HCT116 (cell line): Measurements from ENCODE around the gene PCCB. TPM values are rescaled to one million over a fixed set of nuclear protein-coding genes. Genes with fewer than 3 reads are reported as not detected.

Experiments used
- ATAC-seq: fragments of 200-7000 bp; cut with Tn5 transposase; 2 replicates; pipeline ENCODE4 v1.9.1; 2020; ENCODE audit warnings: mild to moderate bottlenecking, moderate library complexity
- BruUV-seq: library from RNA; stranded (reverse); fragments of 400-500 nt; replicated peaks from 2 replicates; lab custom pipeline; 2021; lab: Mats Ljungman, UMichigan
- CTCF ChIA-PET: fragments of 300-600 bp; sonication (Branson Sonifier 250); formaldehyde crosslinking; loops from one replicate; lab custom pipeline; 2021; ENCODE audit warnings: antibody characterized with exemption; lab: Charles Lee
- POLR2A ChIA-PET: fragments of 300-600, 350-600 bp; sonication (Branson Sonifier 250); formaldehyde crosslinking; loops from one replicate; lab custom pipeline; 2021; ENCODE audit warnings: antibody characterized with exemption; lab: Charles Lee
- RAD21 ChIA-PET, 2 experiments: fragments of 300-600 bp; sonication (Branson Sonifier 250); formaldehyde crosslinking; loops; one replicate each; lab custom pipeline; 2023; ENCODE audit warnings: low total read pairs in 2 of 2; ENCODE audit not compliant: uncharacterized antibody in 2 of 2, unreplicated experiment in 2 of 2, low non-redundant PET in 1 of 2; lab: Charles Lee
- DNase-seq: peaks from one replicate; pipeline ENCODE4 v3.0.0-alpha.2; 2010; ENCODE audit warnings: low read depth, low spot score
- H2AFZ ChIP-seq: fragments of 200-600 bp; shearing (Covaris generic), sonication (generic); 2 replicates; pipeline ENCODE4 v1.6.1; 2017; ENCODE audit warnings: low read depth, mixed run types, mixed read lengths, antibody characterized with exemption, low read length; ENCODE audit not compliant: poor library complexity, severe bottlenecking
- H3K27ac ChIP-seq: 2 replicates; pipeline ENCODE4 v1.5.1; 2012; ENCODE audit warnings: low read depth, low read length
- H3K27me3 ChIP-seq: fragments of 200-600 bp; sonication (generic); 2 replicates; pipeline ENCODE4 v1.6.1; 2016; ENCODE audit warnings: mixed run types, low read length, mixed read lengths; ENCODE audit not compliant: insufficient read depth
- H3K36me3 ChIP-seq, 2 experiments: fragments of 200-500 bp in 1 of 2; fragments of 200-600 bp in 1 of 2; sonication (Bioruptor generic) in 1 of 2; sonication (generic) in 1 of 2; 2 replicates each; pipeline versions ENCODE4 v1.5.1 to v1.6.1; 2014 to 2016; ENCODE audit warnings: low read length in 2 of 2, inconsistent platforms in 1 of 2, mixed read lengths in 1 of 2, mixed run types in 1 of 2; ENCODE audit not compliant: insufficient read depth in 2 of 2, control insufficient read depth in 1 of 2
- H3K4me1 ChIP-seq, 2 experiments: fragments of 200-600 bp in 1 of 2; sonication (generic) in 1 of 2; 2 replicates each; pipeline versions ENCODE4 v1.5.1 to v1.6.1; 2012 to 2017; ENCODE audit warnings: low read length in 2 of 2, inconsistent platforms in 1 of 2, mild to moderate bottlenecking in 1 of 2, mixed read lengths in 1 of 2, mixed run types in 1 of 2, moderate library complexity in 1 of 2; ENCODE audit not compliant: insufficient read depth in 2 of 2, control insufficient read depth in 1 of 2
- H3K4me2 ChIP-seq: fragments of 200-600 bp; sonication (generic); 2 replicates; pipeline ENCODE4 v1.6.1; 2017; ENCODE audit warnings: mixed run types, low read length, mixed read lengths
- H3K4me3 ChIP-seq, 2 experiments: fragments of 200-600 bp in 1 of 2; sonication (generic) in 1 of 2; replicated peaks in 1 of 2; 2 replicates each; pipeline ENCODE4 v1.5.1; 2011 to 2016; ENCODE audit warnings: low read length in 2 of 2, control low read depth in 1 of 2, low read depth in 1 of 2, mild to moderate bottlenecking in 1 of 2, mixed read lengths in 1 of 2, mixed run types in 1 of 2
- H3K79me2 ChIP-seq: fragments of 200-600 bp; sonication (generic); 2 replicates; pipeline ENCODE4 v1.6.1; 2017; ENCODE audit warnings: mild to moderate bottlenecking, mixed run types, low read length, moderate library complexity, mixed read lengths; ENCODE audit not compliant: insufficient read depth
- H3K9ac ChIP-seq: fragments of 200-600 bp; sonication (generic); 2 replicates; pipeline ENCODE4 v1.6.1; 2016; ENCODE audit warnings: low read length, mixed read lengths
- H3K9me2 ChIP-seq: fragments of 200-600 bp; sonication (generic), shearing (Covaris generic); 2 replicates; pipeline ENCODE4 v1.6.1; 2017; ENCODE audit warnings: mixed run types, mild to moderate bottlenecking, moderate library complexity; ENCODE audit not compliant: insufficient read depth
- H3K9me3 ChIP-seq, 2 experiments: fragments of 200-500 bp in 1 of 2; fragments of 200-600 bp in 1 of 2; sonication (Bioruptor generic) in 1 of 2; sonication (generic) in 1 of 2; 2 replicates each; pipeline ENCODE4 v1.6.1; 2014 to 2017; ENCODE audit warnings: low read length in 2 of 2, mixed read lengths in 2 of 2, inconsistent platforms in 1 of 2, low read depth in 1 of 2, mild to moderate bottlenecking in 1 of 2, mixed run types in 1 of 2, moderate library complexity in 1 of 2; ENCODE audit not compliant: control insufficient read depth in 1 of 2, insufficient read depth in 1 of 2
- H4K20me1 ChIP-seq: fragments of 200-600 bp; sonication (generic), shearing (Covaris generic); 2 replicates; pipeline ENCODE4 v1.6.1; 2017; ENCODE audit warnings: mixed run types, mild to moderate bottlenecking, moderate library complexity; ENCODE audit not compliant: insufficient read depth
- CEBPB ChIP-seq: IDR thresholded peaks from 2 replicates; pipeline ENCODE4 v1.6.1; 2012; ENCODE audit warnings: low read depth
- EGR1 ChIP-seq: IDR thresholded peaks from 2 replicates; pipeline ENCODE4 v1.6.1; 2012; ENCODE audit warnings: low read depth
- ELF1 ChIP-seq: IDR thresholded peaks from 2 replicates; pipeline ENCODE4 v1.6.1; 2012; ENCODE audit warnings: low read depth, borderline replicate concordance
- EZH2 ChIP-seq: fragments of 200-600 bp; sonication (generic); IDR thresholded peaks from 2 replicates; pipeline ENCODE4 v1.6.1; 2017; ENCODE audit warnings: antibody characterized with exemption, mixed run types
- EZH2phosphoT487 ChIP-seq: fragments of 200-600 bp; IDR thresholded peaks from 2 replicates; pipeline ENCODE4 v1.6.1; 2018; ENCODE audit warnings: antibody characterized with exemption, borderline replicate concordance
- FOSL1 ChIP-seq: IDR thresholded peaks from 2 replicates; pipeline ENCODE4 v1.6.1; 2012; ENCODE audit warnings: low read depth
- JUND ChIP-seq: IDR thresholded peaks from 2 replicates; pipeline ENCODE4 v1.6.1; 2012
- POLR2A ChIP-seq: IDR thresholded peaks from 2 replicates; pipeline ENCODE4 v1.7.0; 2011; ENCODE audit warnings: borderline replicate concordance; ENCODE audit not compliant: insufficient read depth, insufficient read length; ENCODE audit errors: extremely low read depth
- RAD21 ChIP-seq: IDR thresholded peaks from 2 replicates; pipeline ENCODE4 v1.6.1; 2012; ENCODE audit warnings: low read depth, mild to moderate bottlenecking
- SIN3A ChIP-seq: IDR thresholded peaks from 2 replicates; pipeline ENCODE4 v1.6.1; 2012; ENCODE audit warnings: low read depth
- SRF ChIP-seq: IDR thresholded peaks from 2 replicates; pipeline ENCODE4 v1.6.1; 2012; ENCODE audit warnings: low read depth
- TCF7L2 ChIP-seq: IDR thresholded peaks from 2 replicates; pipeline ENCODE4 v1.7.0; 2011; ENCODE audit warnings: borderline replicate concordance, inconsistent platforms; ENCODE audit not compliant: insufficient read depth, insufficient read length; ENCODE audit errors: extremely low read depth
- YY1 ChIP-seq: IDR thresholded peaks from 2 replicates; pipeline ENCODE4 v1.6.1; 2011; ENCODE audit warnings: low read length, low read depth, moderate library complexity, mild to moderate bottlenecking; ENCODE audit not compliant: insufficient replicate concordance; ENCODE audit errors: extremely low read depth
- ZFX ChIP-seq: fragments of 450-650 bp; IDR thresholded peaks from 2 replicates; pipeline ENCODE4 v1.6.1; 2017
- ZNF274 ChIP-seq: fragments of 200-500 bp; sonication (Bioruptor generic); IDR thresholded peaks from 2 replicates; pipeline ENCODE4 v1.6.1; 2014; ENCODE audit warnings: mild to moderate bottlenecking, low read depth, low read length, inconsistent platforms
- intact Hi-C: fragments of 100-400 bp; cut with micrococcal nuclease; formaldehyde crosslinking; loops from 2 replicates; pipeline ENCODE4 v1.10.0; 2022
- total RNA-seq: library from RNA; stranded (reverse); gene quantifications from one replicate; pipeline ENCODE4 v1.2.1, GENCODE V29; 2021; ENCODE audit not compliant: unreplicated experiment
- TF ChIP-seq, protein P1 (sequence below): IDR thresholded peaks from 2 replicates; pipeline ENCODE4 v1.6.1; 2012; ENCODE audit warnings: low read depth
- TF ChIP-seq, protein P2 (sequence below): IDR thresholded peaks from 2 replicates; pipeline ENCODE4 v1.6.1; 2012
- TF ChIP-seq, protein P3 (sequence below), 3 experiments: fragments of 200-600 bp in 1 of 3; sonication (generic) in 1 of 3; IDR thresholded peaks in 2 of 3; conservative IDR thresholded peaks in 1 of 3; 2 replicates each; pipeline ENCODE4 v1.5.1; 2012 to 2017; ENCODE audit warnings: low read depth in 2 of 3, low read length in 2 of 3, antibody characterized with exemption in 1 of 3, borderline replicate concordance in 1 of 3, control low read depth in 1 of 3, mild to moderate bottlenecking in 1 of 3, mixed read lengths in 1 of 3, mixed run types in 1 of 3, moderate library complexity in 1 of 3; ENCODE audit not compliant: insufficient read depth in 1 of 3
- TF ChIP-seq, protein P4 (sequence below): IDR thresholded peaks from 2 replicates; pipeline ENCODE4 v1.6.1; 2011; ENCODE audit warnings: mild to moderate bottlenecking, low read length, moderate library complexity; ENCODE audit not compliant: insufficient replicate concordance; ENCODE audit errors: extremely low read depth
- TF ChIP-seq, protein P5 (sequence below): IDR thresholded peaks from 2 replicates; pipeline ENCODE4 v1.6.1; 2012

Gene PCCB
- total RNA-seq, 1 experiment from 2014 or later, result 48.9 TPM

DNA sequence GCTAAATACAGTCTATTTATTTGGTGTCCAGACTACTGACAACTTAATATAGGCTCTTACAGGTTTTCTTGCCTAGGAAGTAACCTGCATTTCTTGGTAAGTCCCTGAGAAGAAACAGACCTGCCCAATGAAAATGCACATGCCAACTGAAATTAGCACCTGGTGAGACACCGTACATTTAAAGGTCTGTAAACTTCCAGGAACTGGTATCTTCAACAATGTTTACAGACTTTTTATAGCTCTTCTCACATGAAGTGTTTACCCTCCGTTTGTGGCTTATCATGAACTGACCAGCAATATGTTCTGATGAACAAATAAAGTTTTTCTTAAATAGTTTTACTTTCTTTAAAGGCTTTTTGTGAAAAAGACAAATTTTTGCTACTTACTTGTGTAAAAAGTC is 93.3 kb downstream of the PCCB start:
- Histone ChIP-seq H2AFZ (no peak overlapping the region), H3K4me1 (peaks cover 0 to 10% of the 10 kb centered on the region in 2 experiments; a peak in 2 of 4 replicates), H4K20me1 (no peaks in the 10 kb centered on the region), H3K4me2 (no peak overlapping the region), H3K27me3 (no peaks in the 10 kb centered on the region), H3K9ac (no peak overlapping the region), H3K79me2 (no peaks in the 10 kb centered on the region), H3K36me3 (peaks cover 0 to 3% of the 10 kb centered on the region in 2 experiments; a peak in 1 of 4 replicates), H3K9me2 (no peaks in the 10 kb centered on the region), H3K4me3 (no peak overlapping the region), H3K27ac (no peak overlapping the region), H3K9me3 (no peaks in the 10 kb centered on the region)
- ChIA-PET CTCF (no interaction called here), POLR2A (no interaction called here), RAD21 (no interaction called here)
- BruUV-seq, result no TSS peak
- DNase-seq (no peak), ATAC-seq (no peak)
- intact Hi-C loops, result no loop called here
- TF ChIP-seq TCF7L2, result no peak
- no peak for TF ChIP-seq SIN3A
- no peak for TF ChIP-seq YY1
- TF ChIP-seq ZFX, result no peak
- no peak for TF ChIP-seq JUND
- TF ChIP-seq EZH2phosphoT487, result no peak
- TF ChIP-seq ELF1, result no peak
- TF ChIP-seq EZH2, result no peak
- TF ChIP-seq FOSL1, result no peak
- TF ChIP-seq, protein P1, sequence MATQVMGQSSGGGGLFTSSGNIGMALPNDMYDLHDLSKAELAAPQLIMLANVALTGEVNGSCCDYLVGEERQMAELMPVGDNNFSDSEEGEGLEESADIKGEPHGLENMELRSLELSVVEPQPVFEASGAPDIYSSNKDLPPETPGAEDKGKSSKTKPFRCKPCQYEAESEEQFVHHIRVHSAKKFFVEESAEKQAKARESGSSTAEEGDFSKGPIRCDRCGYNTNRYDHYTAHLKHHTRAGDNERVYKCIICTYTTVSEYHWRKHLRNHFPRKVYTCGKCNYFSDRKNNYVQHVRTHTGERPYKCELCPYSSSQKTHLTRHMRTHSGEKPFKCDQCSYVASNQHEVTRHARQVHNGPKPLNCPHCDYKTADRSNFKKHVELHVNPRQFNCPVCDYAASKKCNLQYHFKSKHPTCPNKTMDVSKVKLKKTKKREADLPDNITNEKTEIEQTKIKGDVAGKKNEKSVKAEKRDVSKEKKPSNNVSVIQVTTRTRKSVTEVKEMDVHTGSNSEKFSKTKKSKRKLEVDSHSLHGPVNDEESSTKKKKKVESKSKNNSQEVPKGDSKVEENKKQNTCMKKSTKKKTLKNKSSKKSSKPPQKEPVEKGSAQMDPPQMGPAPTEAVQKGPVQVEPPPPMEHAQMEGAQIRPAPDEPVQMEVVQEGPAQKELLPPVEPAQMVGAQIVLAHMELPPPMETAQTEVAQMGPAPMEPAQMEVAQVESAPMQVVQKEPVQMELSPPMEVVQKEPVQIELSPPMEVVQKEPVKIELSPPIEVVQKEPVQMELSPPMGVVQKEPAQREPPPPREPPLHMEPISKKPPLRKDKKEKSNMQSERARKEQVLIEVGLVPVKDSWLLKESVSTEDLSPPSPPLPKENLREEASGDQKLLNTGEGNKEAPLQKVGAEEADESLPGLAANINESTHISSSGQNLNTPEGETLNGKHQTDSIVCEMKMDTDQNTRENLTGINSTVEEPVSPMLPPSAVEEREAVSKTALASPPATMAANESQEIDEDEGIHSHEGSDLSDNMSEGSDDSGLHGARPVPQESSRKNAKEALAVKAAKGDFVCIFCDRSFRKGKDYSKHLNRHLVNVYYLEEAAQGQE, result no peak
- no peak for TF ChIP-seq CEBPB
- no peak for TF ChIP-seq ZNF274
- TF ChIP-seq, protein P2, sequence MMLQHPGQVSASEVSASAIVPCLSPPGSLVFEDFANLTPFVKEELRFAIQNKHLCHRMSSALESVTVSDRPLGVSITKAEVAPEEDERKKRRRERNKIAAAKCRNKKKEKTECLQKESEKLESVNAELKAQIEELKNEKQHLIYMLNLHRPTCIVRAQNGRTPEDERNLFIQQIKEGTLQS, result no peak
- no peak for TF ChIP-seq RAD21
- TF ChIP-seq, protein P3, sequence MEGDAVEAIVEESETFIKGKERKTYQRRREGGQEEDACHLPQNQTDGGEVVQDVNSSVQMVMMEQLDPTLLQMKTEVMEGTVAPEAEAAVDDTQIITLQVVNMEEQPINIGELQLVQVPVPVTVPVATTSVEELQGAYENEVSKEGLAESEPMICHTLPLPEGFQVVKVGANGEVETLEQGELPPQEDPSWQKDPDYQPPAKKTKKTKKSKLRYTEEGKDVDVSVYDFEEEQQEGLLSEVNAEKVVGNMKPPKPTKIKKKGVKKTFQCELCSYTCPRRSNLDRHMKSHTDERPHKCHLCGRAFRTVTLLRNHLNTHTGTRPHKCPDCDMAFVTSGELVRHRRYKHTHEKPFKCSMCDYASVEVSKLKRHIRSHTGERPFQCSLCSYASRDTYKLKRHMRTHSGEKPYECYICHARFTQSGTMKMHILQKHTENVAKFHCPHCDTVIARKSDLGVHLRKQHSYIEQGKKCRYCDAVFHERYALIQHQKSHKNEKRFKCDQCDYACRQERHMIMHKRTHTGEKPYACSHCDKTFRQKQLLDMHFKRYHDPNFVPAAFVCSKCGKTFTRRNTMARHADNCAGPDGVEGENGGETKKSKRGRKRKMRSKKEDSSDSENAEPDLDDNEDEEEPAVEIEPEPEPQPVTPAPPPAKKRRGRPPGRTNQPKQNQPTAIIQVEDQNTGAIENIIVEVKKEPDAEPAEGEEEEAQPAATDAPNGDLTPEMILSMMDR (IDR thresholded peaks at IDR 0.05 in 2 of 3, conservative IDR thresholded peaks at IDR 0.05 in 1 of 3; ENCODE audit: borderline replicate concordance in 1 of 3, insufficient read depth in 1 of 3, low read depth in 2 of 3, low read length in 2 of 3), result no peak
- no peak for TF ChIP-seq POLR2A
- no peak for TF ChIP-seq SRF
- TF ChIP-seq, protein P4, sequence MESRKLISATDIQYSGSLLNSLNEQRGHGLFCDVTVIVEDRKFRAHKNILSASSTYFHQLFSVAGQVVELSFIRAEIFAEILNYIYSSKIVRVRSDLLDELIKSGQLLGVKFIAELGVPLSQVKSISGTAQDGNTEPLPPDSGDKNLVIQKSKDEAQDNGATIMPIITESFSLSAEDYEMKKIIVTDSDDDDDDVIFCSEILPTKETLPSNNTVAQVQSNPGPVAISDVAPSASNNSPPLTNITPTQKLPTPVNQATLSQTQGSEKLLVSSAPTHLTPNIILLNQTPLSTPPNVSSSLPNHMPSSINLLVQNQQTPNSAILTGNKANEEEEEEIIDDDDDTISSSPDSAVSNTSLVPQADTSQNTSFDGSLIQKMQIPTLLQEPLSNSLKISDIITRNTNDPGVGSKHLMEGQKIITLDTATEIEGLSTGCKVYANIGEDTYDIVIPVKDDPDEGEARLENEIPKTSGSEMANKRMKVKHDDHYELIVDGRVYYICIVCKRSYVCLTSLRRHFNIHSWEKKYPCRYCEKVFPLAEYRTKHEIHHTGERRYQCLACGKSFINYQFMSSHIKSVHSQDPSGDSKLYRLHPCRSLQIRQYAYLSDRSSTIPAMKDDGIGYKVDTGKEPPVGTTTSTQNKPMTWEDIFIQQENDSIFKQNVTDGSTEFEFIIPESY, result no peak
- TF ChIP-seq, protein P5, sequence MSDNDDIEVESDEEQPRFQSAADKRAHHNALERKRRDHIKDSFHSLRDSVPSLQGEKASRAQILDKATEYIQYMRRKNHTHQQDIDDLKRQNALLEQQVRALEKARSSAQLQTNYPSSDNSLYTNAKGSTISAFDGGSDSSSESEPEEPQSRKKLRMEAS, result no peak
- no peak for TF ChIP-seq EGR1
